SU-DHL-6 (cell line): ENCODE measurements around the gene S100PBP.

ENCODE experiments used
- H2AFZ ChIP-seq: fragments of 200-600 bp; sonication (generic); 2 replicates; pipeline ENCODE4 v1.6.1; 2014; ENCODE audit warnings: low read depth, mild to moderate bottlenecking, moderate library complexity, mixed read lengths, antibody characterized with exemption, low read length; ENCODE audit not compliant: severe bottlenecking
- H3F3A ChIP-seq: fragments of 200-600 bp; shearing (Covaris generic); 2 replicates; pipeline ENCODE4 v1.6.0; 2016; ENCODE audit warnings: antibody characterized with exemption, mild to moderate bottlenecking; ENCODE audit not compliant: insufficient read depth
- H3K27ac ChIP-seq: fragments of 200-600 bp; sonication (generic); 2 replicates; pipeline ENCODE4 v1.5.1; 2016; ENCODE audit warnings: low read depth, mild to moderate bottlenecking, low read length, moderate library complexity, mixed read lengths
- H3K27me3 ChIP-seq: fragments of 200-600 bp; sonication (generic), shearing (Covaris generic); 2 replicates; pipeline ENCODE4 v1.6.0; 2014; ENCODE audit warnings: mild to moderate bottlenecking, low read length
- H3K36me3 ChIP-seq: fragments of 200-600 bp; sonication (generic); 2 replicates; pipeline ENCODE4 v1.6.1; 2014; ENCODE audit warnings: mild to moderate bottlenecking, low read length, mixed read lengths
- H3K4me2 ChIP-seq: fragments of 300-600, 200-600 bp; shearing (Covaris generic), sonication (generic); 2 replicates; pipeline ENCODE4 v1.6.0; 2014; ENCODE audit warnings: low read length, low read depth, mild to moderate bottlenecking; ENCODE audit not compliant: poor library complexity, severe bottlenecking
- H3K4me3 ChIP-seq: fragments of 200-600 bp; sonication (generic); 2 replicates; pipeline ENCODE4 v1.5.1; 2014; ENCODE audit warnings: antibody characterized with exemption, low read length, mild to moderate bottlenecking, mixed read lengths; ENCODE audit not compliant: insufficient read depth, poor library complexity, severe bottlenecking
- H3K79me2 ChIP-seq: fragments of 200-600 bp; sonication (generic); 2 replicates; pipeline ENCODE4 v1.6.1; 2014; ENCODE audit warnings: mild to moderate bottlenecking, low read length, moderate library complexity; ENCODE audit not compliant: insufficient read depth
- H3K9ac ChIP-seq: fragments of 200-600 bp; sonication (generic); 2 replicates; pipeline ENCODE4 v1.7.0; 2014; ENCODE audit warnings: mild to moderate bottlenecking, low read length
- H3K9me2 ChIP-seq: fragments of 200-600 bp; sonication (generic); replicated peaks from 2 replicates; pipeline ENCODE4 v1.6.1; 2014; ENCODE audit warnings: low read length; ENCODE audit not compliant: insufficient read depth
- H3K9me3 ChIP-seq: fragments of 200-600 bp; sonication (generic); 2 replicates; pipeline ENCODE4 v1.6.1; 2014; ENCODE audit warnings: low read length, mixed read lengths; ENCODE audit not compliant: insufficient read depth
- H4K20me1 ChIP-seq: fragments of 200-600 bp; sonication (generic); 2 replicates; pipeline ENCODE4 v1.6.1; 2014; ENCODE audit warnings: low read depth, mild to moderate bottlenecking, antibody characterized with exemption, low read length, moderate library complexity, mixed read lengths
- CTCF ChIP-seq: fragments of 200-600 bp; sonication (generic); IDR thresholded peaks from one replicate; pipeline ENCODE4 v1.5.1; 2017; ENCODE audit warnings: antibody characterized with exemption, mild to moderate bottlenecking, low read length, moderate library complexity; ENCODE audit not compliant: insufficient read depth, poor library complexity, severe bottlenecking
- EZH2phosphoT487 ChIP-seq: fragments of 200-600 bp; sonication (generic), shearing (Covaris generic); conservative IDR thresholded peaks from 2 replicates; pipeline ENCODE4 v1.6.1; 2018; ENCODE audit warnings: mild to moderate bottlenecking, antibody characterized with exemption, low read length, moderate library complexity, mixed read lengths

Gene S100PBP

GRCh38 chr1:32876341-32877210 is 59.1 kb downstream of the S100PBP start:
- no peak for TF ChIP-seq EZH2phosphoT487
- peak; percentile 95 for TF ChIP-seq CTCF
- Histone ChIP-seq H3F3A (no peaks in the 10 kb centered on the region), H3K4me2 (no peak overlapping the region), H3K36me3 (no peaks in the 10 kb centered on the region), H2AFZ (no peak overlapping the region), H3K27ac (no peak overlapping the region), H4K20me1 (no peaks in the 10 kb centered on the region), H3K9me3 (no peaks in the 10 kb centered on the region), H3K27me3 (0 out of 2 replicates have a peak, but pooled peaks cover 4% of the 10 kb centered on the region), H3K9ac (no peak overlapping the region), H3K4me3 (no peak overlapping the region), H3K9me2 (no peaks in the 10 kb centered on the region), H3K79me2 (no peaks in the 10 kb centered on the region)

GRCh38 chr1:32877211-32878110 is 60.0 kb downstream of the S100PBP start:
- Histone ChIP-seq H4K20me1 (no peaks in the 10 kb centered on the region), H3K9me3 (no peaks in the 10 kb centered on the region), H3K27ac (no peak overlapping the region), H3K9ac (no peak overlapping the region), H3K4me2 (no peak overlapping the region), H2AFZ (no peak overlapping the region), H3K4me3 (no peak overlapping the region), H3K27me3 (0 out of 2 replicates have a peak, but pooled peaks cover 4% of the 10 kb centered on the region), H3K9me2 (no peaks in the 10 kb centered on the region), H3K79me2 (no peaks in the 10 kb centered on the region), H3K36me3 (no peaks in the 10 kb centered on the region), H3F3A (no peaks in the 10 kb centered on the region)
- TF ChIP-seq EZH2phosphoT487: no peak
- TF ChIP-seq CTCF: no peak

- Histone ChIP-seq H3K36me3 (no peaks in the 10 kb centered on the region), H3K27ac (no peak overlapping the region), H3K79me2 (no peaks in the 10 kb centered on the region), H3K4me2 (no peak overlapping the region), H3K9ac (no peak overlapping the region), H3K27me3 (0 out of 2 replicates have a peak, but pooled peaks cover 4% of the 10 kb centered on the region), H3K9me3 (no peaks in the 10 kb centered on the region), H3K4me3 (no peak overlapping the region), H3F3A (no peaks in the 10 kb centered on the region), H3K9me2 (no peaks in the 10 kb centered on the region), H2AFZ (no peak overlapping the region), H4K20me1 (no peaks in the 10 kb centered on the region)
- TF ChIP-seq CTCF (no peak), EZH2phosphoT487 (no peak)
These were observed 60.7 kb downstream of the S100PBP start for GRCh38 chr1:32878183-32878582.
